Lower lobe of right lung (tissue), 2 donors: ENCODE data around the gene YPEL2. TPM values are rescaled to one million over a fixed set of nuclear protein-coding genes. Genes with fewer than 3 reads are reported as not detected.
A peak's percentile ranks its signal among the peaks of the same experiment; 100 is the strongest.

Experiments
- ATAC-seq, 2 donors: fragments of 200-7000 bp; cut with Tn5 transposase; one replicate each; pipeline ENCODE4 v1.9.1; 2020 to 2022; ENCODE audit warnings: mild to moderate bottlenecking in 2 of 2, moderate library complexity in 2 of 2
- DNase-seq: peaks from one replicate; pipeline ENCODE4 v3.0.0-alpha.2; 2020
- H3K27ac ChIP-seq: fragments of 200-600 bp; one replicate; pipeline ENCODE4 v1.8.0; 2022
- H3K27me3 ChIP-seq: fragments of 200-600 bp; one replicate; pipeline ENCODE4 v1.8.0; 2022; ENCODE audit warnings: low read depth
- H3K36me3 ChIP-seq: fragments of 200-600 bp; one replicate; pipeline ENCODE4 v1.8.0; 2022; ENCODE audit warnings: mild to moderate bottlenecking
- H3K4me1 ChIP-seq: fragments of 200-600 bp; one replicate; pipeline ENCODE4 v1.8.0; 2022
- H3K4me3 ChIP-seq: fragments of 200-600 bp; one replicate; pipeline ENCODE4 v1.8.0; 2022; ENCODE audit warnings: mild to moderate bottlenecking
- H3K9me3 ChIP-seq: fragments of 200-600 bp; one replicate; pipeline ENCODE4 v1.8.0; 2022
- intact Hi-C: fragments of 100-400 bp; cut with DNase I; formaldehyde crosslinking; loops from one replicate; pipeline ENCODE4 v1.11.0; 2022
- total RNA-seq: library from RNA; stranded (reverse); fragmentation: NEBNext Ultra II Directional; extraction: Animal tissue kit (Norgen Biotek cat#: 25700); gene quantifications from one replicate; pipeline ENCODE4 v1.2.1, GENCODE V29; 2021
- TF ChIP-seq, protein P1 (sequence below): fragments of 200-600 bp; IDR thresholded peaks from one replicate; pipeline ENCODE4 v1.8.0; 2022; ENCODE audit warnings: antibody characterized with exemption, mild to moderate bottlenecking
- donor health status: DM: no; HTN: yes; CAD: no; lungs with severe emphysema.

Gene YPEL2
- total RNA-seq, 1 donor from 2014 or later = 22.9 TPM

DNA sequence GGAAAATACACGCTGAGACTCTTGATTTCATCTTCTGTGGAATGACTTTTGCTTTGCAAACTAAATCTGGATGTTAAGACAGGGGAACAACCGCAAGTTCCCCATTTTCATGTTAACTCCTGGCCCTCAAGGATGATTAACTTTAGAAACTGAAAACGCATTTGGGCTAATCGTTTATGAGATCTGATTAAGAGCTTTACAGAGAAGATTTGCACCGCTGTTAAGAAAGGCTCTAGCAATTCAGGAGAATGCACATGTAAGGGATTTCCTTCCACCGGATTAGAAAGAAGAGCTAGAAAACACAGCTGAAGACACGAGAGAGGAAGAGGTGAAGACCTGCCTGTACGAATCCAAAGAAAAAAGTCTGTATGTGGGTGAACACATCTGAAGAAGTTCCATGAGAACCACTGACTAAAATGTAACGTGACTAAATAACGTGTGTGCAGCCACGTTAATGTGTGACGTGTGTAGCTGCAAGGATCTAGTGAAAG is 106.4 kb downstream of the YPEL2 start:
- H3K27ac ChIP-seq = no peak overlapping the region
- H3K27me3 ChIP-seq = no peaks in the 10 kb centered on the region
- H3K4me1 ChIP-seq = peaks cover 40% of the 10 kb centered on the region
- H3K9me3 ChIP-seq = no peaks in the 10 kb centered on the region
- no peaks in the 10 kb centered on the region for H3K36me3 ChIP-seq
- DNase-seq (no peak), ATAC-seq (no peak)
- intact Hi-C loops = no loop called here
- TF ChIP-seq, protein P1, sequence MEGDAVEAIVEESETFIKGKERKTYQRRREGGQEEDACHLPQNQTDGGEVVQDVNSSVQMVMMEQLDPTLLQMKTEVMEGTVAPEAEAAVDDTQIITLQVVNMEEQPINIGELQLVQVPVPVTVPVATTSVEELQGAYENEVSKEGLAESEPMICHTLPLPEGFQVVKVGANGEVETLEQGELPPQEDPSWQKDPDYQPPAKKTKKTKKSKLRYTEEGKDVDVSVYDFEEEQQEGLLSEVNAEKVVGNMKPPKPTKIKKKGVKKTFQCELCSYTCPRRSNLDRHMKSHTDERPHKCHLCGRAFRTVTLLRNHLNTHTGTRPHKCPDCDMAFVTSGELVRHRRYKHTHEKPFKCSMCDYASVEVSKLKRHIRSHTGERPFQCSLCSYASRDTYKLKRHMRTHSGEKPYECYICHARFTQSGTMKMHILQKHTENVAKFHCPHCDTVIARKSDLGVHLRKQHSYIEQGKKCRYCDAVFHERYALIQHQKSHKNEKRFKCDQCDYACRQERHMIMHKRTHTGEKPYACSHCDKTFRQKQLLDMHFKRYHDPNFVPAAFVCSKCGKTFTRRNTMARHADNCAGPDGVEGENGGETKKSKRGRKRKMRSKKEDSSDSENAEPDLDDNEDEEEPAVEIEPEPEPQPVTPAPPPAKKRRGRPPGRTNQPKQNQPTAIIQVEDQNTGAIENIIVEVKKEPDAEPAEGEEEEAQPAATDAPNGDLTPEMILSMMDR = no peak
- H3K4me3 ChIP-seq = no peak overlapping the region

DNA sequence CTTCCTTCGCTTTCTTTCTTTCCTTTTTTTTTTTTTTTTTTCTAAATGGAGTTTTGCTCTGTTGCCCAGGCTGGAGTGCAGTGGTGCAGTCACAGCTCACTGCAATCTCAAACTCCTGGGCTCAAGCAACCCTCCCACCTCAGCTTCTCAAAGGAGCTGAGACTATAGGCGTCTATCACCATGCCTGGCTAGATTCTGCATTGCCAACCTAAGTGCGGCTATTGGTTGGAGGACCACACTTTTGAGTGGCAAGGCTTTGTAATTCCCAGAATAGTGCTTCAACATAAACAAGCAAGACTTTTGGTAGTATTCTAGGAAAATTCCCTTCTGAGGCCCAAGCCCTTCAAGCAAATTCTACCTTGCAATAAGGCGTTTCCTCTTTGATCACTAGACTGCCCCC is 107.8 kb downstream of the YPEL2 start:
- no peak for ATAC-seq
- Histone ChIP-seq H3K9me3 (no peaks in the 10 kb centered on the region), H3K4me1 (peaks cover 39% of the 10 kb centered on the region), H3K27me3 (no peaks in the 10 kb centered on the region), H3K4me3 (no peak overlapping the region), H3K36me3 (no peaks in the 10 kb centered on the region), H3K27ac (peak overlapping the region; percentile 48)
- DNase-seq = no peak
- intact Hi-C loops = no loop called here
- TF ChIP-seq, protein P1 = no peak

DNA sequence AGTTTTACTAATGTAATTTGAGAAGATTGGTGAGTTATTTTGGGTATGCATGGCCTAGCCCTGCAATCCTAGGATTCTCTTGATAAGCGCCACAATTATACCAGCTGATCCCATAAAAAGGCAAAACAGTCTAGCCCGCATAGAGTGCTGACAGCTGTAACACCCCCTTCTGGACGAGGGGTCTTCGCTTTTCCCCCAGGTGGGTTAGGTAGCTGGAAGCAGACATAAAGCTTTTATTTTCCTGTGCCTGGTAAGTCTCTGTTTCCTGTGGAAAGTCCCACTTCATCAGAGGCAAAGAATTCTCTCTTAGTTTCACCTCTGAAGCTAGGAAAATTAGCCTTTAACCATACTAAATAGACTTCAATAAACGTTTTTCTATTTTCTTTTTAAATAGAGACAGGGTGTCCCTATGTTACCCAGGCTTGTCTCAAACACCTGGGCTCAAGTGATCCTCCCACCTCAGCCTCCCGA is 108.3 kb downstream of the YPEL2 start:
- ATAC-seq (no peak), DNase-seq (no peak)
- Histone ChIP-seq H3K9me3 (no peaks in the 10 kb centered on the region), H3K4me1 (peaks cover 34% of the 10 kb centered on the region), H3K27ac (peak overlapping the region; percentile 48), H3K4me3 (no peak overlapping the region), H3K36me3 (no peaks in the 10 kb centered on the region), H3K27me3 (no peaks in the 10 kb centered on the region)
- TF ChIP-seq, protein P1 = no peak
- intact Hi-C loops = loop anchor here (10.0 kb wide), 1 partner anchor 125 kb away; no protein-coding TSS in a partner anchor

DNA sequence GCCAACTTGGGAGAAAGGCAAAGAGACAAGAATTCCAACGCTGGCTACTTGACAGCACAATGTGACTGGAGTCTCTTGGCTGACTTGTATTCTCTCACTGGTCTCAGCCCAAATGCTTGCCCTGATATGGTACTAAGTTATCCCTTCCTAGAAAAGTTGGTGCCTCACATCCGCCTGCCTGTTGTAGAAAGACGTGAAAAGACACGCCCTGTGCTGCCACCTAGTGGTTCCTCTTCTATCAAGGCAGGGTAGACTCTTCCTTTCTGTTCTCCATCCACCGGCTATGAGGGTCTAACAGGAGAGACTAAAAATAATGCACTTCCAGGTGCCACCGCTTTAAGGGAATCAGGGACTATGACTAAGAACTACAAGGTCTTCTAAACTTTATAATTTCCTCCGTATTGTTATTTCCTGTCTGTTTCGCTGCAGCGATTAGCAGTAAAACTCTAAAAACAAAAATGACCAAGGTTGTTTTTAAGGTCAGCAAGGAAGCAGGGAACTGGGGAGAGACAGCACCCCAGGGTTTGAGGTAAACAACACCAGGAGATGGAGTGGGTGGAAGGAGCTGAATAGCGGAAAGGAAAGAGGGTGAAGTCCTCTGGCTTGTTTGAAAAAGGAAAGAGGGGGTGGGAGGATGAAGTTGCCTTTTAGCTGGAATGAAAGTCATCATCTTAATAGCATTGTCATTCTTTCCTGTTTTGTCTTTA is 109.5 kb downstream of the YPEL2 start:
- no peaks in the 10 kb centered on the region for H3K27me3 ChIP-seq
- intact Hi-C loops = loop anchor here (10.0 kb wide), 1 partner anchor 126 kb away; no protein-coding TSS in a partner anchor
- ATAC-seq (peak; percentile 96), DNase-seq (peak; percentile 86)
- peak overlapping the region; percentile 48 for H3K27ac ChIP-seq
- H3K9me3 ChIP-seq = no peaks in the 10 kb centered on the region
- H3K4me3 ChIP-seq = no peak overlapping the region
- peaks cover 25% of the 10 kb centered on the region for H3K4me1 ChIP-seq
- TF ChIP-seq, protein P1 = peak; percentile 86
- no peaks in the 10 kb centered on the region for H3K36me3 ChIP-seq

DNA sequence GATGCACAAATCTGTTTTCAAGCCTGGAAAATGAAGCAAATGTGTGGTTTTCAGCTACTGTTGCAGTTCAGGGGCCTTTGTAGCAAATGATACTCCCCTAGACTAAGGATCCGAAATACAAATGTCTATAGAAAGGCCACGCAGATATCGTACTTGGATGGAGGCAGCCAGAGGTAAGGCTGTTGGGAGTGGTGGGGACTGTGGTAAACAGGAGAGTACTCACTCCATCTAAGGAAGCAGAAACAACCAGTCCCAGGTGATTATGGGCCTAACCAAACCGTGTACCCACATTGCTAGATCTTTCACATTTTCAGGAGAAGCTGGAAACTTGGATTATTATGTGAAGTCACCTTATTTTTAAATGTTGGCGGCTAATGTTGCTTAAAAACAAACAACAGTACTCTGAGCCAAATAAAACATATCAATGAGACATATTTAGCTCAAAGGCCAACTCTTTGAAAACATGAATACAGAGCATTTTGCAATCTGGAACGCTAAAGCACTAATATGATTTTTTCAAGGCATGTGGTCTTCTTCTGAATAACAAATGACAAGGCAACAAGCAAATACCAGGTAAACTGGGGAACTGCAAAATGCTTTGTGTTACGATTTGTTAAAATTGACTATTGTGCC is 110.1 kb downstream of the YPEL2 start:
- Histone ChIP-seq H3K27ac (no peak overlapping the region), H3K9me3 (no peaks in the 10 kb centered on the region), H3K36me3 (no peaks in the 10 kb centered on the region), H3K4me1 (peaks cover 25% of the 10 kb centered on the region), H3K4me3 (no peak overlapping the region), H3K27me3 (no peaks in the 10 kb centered on the region)
- DNase-seq (no peak), ATAC-seq (no peak)
- intact Hi-C loops = loop anchor here (10.0 kb wide), 1 partner anchor 127 kb away; no protein-coding TSS in a partner anchor
- TF ChIP-seq, protein P1 = no peak
